Fibroblast of skin of left quadriceps (primary cell): ENCODE results near the gene DKC1.

Experiments used
- DNase-seq, 2 experiments: peaks; one replicate each; pipeline ENCODE4 v3.0.0-alpha.2; 2013; ENCODE audit warnings: low read depth in 2 of 2

DKC1 gene

DNA sequence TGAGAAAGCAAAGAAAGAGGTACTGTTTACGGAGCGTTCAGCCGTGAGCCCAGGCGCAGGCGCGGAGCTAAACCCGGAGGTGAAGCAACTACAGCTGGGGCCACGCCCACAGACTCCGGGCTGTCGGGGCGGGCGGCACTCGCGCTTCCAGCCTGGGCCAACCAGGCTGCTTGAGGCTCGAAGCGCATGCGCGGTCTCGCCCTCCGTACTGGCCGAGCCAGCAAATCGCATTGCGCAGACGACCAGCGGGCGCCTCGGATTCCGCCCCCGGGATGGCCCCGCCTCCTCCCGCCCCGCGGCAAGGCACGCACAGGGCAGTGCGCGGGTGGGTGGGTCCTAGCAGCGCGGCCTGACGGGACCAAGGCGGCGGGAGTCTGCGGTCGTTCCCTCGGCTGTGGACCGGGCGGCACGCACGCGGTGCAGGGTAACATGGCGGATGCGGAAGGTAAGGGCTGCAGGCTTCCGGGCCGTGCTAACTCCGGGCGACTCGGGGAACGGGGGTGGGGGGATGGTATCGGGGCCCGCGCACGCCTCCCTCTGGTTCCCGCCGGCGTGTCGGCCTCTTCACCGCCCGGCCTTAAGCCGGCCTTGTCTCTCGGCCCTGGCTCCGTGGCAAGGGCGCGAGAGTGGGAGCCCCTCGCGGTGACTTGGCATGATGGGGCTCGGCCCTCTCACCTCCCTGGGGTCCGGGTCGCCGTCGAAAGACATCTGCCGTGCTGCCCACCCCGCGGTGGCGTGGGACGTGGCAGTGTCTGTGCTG, at the start of gene DKC1:
DKC1 (plus strand) TSS at position 328 of the 760 bp plus-strand sequence; CDS start at position 430, 102 bp downstream.
- peak; percentile 86 for DNase-seq

DNA sequence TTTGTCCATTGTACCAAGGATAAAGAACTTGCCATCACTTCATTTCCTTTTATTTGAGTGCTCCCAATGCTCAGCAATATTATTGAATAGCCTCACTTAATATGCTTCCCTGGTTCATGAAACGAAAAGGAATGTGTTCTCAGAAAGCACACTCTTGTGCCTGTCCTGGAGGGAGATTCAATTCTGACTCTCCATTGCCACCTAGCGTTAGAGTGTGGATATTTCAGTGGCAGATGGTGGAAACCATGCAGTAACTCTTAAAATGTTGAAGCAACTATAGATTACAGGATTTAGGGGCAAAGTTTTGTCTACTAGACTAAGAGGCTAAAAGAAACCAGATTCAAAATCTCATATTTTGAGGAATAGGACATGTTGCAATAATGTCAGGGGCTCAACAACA, 47.7 kb upstream of the DKC1 start:
- no peak for DNase-seq

GRCh38 chrX:154715825-154716224, 46.8 kb upstream of the DKC1 start:
- DNase-seq, result no peak

DNA sequence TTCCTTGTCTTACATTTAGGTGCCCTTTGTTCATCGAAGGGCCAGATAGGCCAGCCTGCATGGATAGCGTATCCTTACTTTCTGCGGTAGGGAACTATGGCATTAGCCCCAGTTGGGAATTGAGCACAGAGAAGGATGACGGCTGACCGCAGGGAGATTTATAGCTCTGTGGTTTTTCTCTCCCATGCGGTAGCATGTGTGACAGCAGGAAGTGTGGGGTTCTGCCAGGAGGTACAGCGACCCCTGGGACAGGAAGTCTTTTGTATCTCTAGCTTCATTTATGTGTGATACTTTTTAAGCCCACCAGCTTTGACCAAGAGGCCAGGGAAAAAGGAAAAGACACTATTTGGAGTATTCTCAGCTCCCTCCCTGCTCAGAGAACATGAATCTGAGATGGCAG, 44.8 kb upstream of the DKC1 start:
- DNase-seq, result peak; percentile 62

DNA sequence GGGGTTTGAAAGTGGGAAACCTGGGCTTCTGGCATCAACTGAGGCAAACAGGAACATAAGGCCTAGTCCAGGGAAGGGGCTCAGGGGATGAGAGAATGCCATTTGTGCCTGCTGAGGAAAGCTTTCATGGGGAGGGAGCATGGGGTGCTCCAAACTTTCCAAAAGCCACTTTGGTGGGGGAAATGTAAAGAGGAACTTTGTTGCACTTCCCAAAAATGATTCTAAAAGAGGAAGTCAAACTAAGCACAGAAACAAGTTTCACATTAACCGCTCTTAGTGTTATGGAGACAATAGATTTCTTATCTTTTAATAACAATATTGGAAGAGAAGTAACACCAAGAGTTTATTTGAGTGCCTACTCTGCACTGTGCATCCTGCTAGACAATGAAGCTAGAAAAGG, 44.0 kb upstream of the DKC1 start:
- no peak for DNase-seq

- DNase-seq, result no peak
Measured at GRCh38 chrX:154719132-154719675, 43.5 kb upstream of the DKC1 start.

GRCh38 chrX:154720067-154720466, 42.6 kb upstream of the DKC1 start:
- no peak for DNase-seq

GRCh38 chrX:154721155-154721554, 41.5 kb upstream of the DKC1 start:
- no peak for DNase-seq

DNA sequence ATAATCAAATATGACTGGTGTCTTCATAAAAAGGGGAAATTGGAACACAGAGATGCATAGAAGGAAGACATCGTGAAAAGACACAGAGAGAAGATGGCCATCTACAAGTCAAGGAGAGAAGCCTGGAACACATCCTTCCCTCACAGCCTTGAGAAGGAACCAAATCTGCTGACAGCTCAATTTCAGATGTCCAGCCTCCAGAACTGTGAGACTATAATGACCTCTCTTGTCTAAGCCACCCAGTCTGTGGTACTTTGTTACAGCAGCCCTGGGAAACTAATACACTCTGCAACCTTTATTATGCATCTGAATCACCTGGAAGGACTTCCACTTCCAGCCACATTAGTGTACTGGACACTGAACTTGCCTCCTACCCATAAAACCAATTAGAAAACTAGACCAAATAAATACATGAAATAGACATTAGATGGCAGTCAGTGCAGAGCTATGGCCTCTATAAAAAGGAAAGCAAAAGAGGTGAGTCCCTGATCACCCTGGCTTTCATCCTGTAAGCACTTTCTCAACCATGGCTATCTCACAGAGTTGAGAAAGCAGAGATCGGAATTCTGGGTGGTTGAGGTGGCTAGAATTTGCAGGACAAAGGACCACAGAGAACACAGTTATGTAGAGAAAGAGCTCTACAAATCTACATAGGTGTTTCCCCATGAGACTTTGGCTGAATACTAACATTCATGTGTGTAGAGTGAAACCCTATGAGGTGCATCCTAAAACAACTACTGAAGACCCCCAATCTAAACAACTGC, 37.5 kb upstream of the DKC1 start:
- DNase-seq, result no peak

DNA sequence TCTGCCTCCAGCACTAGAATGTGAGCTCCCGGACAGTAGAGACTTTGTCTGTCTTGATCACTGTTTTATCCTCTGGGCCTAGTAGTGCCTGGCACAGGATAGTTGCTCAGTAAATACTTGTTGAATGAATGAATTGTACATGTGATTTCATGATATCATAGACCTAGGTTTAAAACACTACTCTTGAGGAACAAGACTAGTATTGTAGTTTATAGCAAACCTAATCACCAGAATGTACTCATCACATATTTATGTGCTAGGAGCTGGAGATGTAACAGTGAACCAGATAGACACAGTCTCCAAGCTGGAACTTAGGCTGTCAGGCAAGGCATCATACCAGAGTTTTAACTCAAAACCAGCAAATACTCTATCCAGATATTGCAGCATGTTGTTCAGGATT, 35.2 kb upstream of the DKC1 start:
- no peak for DNase-seq

GRCh38 chrX:154727871-154728270, 34.8 kb upstream of the DKC1 start:
- no peak for DNase-seq

GRCh38 chrX:154728431-154729190, 34.1 kb upstream of the DKC1 start:
- no peak for DNase-seq

GRCh38 chrX:154729439-154729838, 33.2 kb upstream of the DKC1 start:
- no peak for DNase-seq

DNA sequence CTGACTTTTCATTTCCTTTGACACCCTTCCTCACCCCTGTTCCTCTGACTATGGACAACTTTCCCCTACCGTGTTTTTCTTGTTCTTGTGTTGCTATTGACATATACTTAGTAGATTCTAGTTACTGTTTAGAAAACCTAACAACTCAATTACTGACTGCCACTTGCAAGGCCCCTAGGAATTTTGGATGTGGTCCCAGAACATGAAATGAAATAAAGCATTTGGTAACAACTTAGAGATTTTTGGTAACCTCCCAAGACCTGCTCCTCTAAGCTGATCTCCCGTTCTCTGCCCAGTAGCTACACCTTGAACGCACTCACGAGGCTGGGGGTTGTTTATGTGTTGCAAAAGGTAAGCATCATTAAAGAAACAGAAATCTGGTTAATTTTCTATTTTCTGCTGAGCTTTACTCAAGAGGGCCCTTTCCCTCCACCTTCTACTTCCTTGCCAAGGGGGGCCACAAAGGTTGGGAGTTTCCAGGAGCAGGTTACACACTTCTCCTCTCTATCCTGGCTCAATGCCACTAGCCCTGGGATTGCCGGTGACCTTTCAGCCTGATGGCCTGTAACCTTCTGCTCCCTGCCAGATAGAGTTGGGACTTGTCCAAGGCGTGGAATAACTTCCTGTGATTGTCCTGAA, 32.3 kb upstream of the DKC1 start:
- peak in 1 of 2 experiments; percentile 62 for DNase-seq

DNA sequence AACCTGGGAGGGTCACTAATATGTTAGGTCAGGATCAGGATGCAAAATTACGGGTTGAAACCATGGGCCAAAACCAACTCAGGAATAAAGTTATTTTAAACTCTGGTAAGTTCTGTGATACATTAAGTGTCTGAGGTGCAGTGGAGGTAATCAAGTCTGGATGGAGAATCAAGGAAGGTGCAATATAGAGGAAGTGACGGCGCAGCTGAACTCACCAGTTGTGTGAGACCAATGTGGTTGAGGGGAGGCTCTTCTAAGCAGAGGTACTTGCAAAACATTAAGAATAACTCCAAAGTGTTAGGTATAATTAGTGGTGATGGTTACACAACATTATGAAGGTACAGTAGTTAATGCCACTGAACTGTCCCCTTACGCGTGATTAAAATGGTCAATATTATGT, 31.5 kb upstream of the DKC1 start:
- DNase-seq, result no peak

DNA sequence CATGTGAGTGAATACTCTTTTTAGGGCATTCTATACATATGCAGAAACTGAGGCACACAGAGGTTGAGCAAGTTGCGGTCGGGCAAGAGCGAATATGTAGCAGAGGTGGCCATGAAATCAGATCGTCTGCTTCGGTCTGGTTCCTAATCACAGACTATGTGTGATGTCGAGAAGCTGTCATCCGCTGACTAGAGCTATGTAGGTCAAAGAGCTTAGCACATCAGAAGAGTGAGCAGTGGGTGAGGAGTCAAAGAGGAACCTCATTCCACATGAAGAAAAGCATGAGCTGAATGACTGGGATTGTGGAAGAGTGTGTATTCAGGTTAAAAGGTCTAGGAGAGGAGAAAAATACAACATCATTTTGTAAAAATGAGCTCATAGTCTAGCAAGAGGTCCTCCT, 30.8 kb upstream of the DKC1 start:
- no peak for DNase-seq

DNA sequence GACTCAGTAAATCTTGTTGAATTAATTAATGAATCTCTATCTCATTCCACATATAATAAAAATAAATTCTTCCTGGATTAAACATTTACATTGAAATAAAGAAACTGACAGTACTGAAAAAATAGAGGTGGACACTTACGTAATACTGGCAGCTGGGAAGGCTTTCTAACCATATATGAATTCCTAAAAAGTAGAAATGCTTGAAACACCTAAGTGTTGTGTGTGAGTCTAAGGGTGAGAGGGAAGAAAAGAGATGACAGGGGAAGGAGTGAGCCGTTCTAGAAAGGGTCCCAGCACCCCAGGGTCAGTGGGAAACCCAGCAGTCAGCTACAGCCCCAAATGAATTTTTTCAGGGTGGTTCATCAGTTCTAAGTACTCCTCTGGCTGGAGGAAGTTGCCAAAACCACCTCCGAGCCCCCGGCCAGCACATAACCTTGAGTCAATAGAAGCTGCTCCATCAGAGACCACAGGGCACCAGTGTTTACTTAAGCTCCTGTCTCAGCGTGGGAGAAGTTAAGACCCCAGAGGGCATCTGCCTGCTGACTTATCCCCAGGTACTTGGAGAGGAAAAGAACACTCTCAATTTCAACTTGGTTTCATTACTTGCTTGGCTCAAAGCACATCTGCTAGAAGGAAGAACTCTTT, 30.1 kb upstream of the DKC1 start:
- no peak for DNase-seq

GRCh38 chrX:154733066-154733425, 29.6 kb upstream of the DKC1 start:
- DNase-seq, result no peak

- DNase-seq, result no peak
Measured at GRCh38 chrX:154734061-154734781, 28.4 kb upstream of the DKC1 start.

- peak; percentile 61 to 65 for DNase-seq
Measured at GRCh38 chrX:154735695-154736393, 26.8 kb upstream of the DKC1 start.
